COLO668 (cell line): Measurements from ENCODE around the gene KAT2B.

Source experiments
- DNase-seq: peaks from one replicate; lab custom pipeline; 2025; ENCODE audit not compliant: unreplicated experiment; lab: John Stamatoyannopoulos, UW

Gene KAT2B

DNA sequence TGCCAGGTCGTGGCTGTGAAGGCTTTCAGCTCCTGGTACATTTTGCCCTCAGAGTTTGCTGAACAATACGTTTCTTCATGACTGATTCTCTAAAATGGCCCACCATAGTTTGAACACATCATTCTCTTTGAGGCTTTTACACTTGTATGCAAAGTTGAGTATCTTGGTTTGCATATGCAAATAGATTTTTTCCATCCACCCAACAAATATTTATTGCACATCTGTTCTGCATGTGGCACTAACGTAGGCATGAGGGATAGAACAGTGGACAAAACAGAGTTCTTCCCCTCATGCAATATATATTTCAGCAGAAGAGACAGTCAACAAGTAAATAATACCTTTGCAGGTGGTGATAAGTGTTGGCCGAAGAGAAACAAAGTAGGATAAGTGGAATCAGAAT is 55.2 kb downstream of the KAT2B start:
- DNase-seq = no peak

- no peak for DNase-seq
Observed at GRCh38 chr3:20096135-20096685, 56.0 kb downstream of the KAT2B start.

DNA sequence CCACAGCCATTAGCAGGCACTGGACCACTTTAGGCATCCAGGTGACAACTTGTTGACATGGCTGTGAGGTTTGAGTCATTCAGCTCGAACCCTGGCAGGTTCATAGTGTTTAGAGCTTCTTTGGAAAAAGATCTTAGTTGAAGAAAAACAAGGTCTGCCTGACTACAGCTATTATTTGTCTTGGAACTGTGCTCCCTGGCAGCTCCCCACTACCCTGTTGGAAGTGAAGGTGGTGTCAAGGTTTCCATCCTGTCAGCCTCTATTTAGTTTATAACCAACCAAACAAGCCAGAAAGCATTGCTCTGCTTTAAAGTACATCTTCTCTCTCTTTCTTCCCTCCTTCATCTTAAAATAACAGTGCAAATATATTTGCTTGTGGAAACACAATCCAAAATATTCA is 56.8 kb downstream of the KAT2B start:
- DNase-seq = no peak

- no peak for DNase-seq
Observed at GRCh38 chr3:20099060-20099459, 58.8 kb downstream of the KAT2B start.

- DNase-seq = no peak
Observed at GRCh38 chr3:20100151-20100550, 59.9 kb downstream of the KAT2B start.

GRCh38 chr3:20101041-20101440 is 60.8 kb downstream of the KAT2B start:
- DNase-seq = no peak

DNA sequence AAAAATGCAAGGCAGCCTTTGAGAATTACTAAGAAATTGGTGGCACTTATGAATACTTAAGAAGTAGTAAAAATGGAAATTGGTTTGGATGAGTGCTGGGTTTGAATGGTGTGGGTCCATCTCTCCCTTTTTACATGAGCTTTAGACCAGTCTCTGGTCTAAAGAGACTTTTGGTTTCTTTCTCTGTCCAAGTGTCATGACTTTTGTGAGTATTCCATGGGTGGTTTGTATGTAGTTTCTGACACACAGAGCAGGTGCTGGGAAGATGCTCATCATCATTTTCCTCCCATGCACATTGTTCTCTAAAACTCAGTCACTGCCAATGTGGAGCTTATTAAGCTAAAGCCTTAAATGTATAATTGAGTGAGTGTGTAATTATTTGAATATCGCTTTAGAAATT is 63.5 kb downstream of the KAT2B start:
- DNase-seq = no peak

GRCh38 chr3:20104167-20104661 is 64.0 kb downstream of the KAT2B start:
- no peak for DNase-seq

GRCh38 chr3:20105513-20106280 is 65.5 kb downstream of the KAT2B start:
- no peak for DNase-seq

DNA sequence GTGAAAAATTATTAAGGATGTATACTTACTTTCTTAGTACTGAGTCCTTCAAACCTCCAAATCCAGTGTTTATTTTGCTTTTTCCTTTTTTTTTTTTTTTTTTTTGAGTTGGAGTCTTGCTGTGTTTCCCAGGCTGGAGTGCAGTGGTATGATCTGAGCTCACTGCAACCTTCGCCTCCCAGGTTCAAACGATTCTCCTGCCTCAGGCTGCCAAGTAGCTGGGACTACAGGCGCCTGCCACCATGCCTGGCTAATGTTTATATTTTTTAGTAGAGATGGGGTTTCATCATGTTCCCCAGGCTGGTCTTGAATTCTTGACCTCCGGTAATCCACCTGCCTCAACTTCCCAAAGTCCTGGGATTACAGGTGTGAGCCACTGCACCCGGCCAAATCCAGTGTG is 67.5 kb downstream of the KAT2B start:
- DNase-seq = no peak

GRCh38 chr3:20108869-20109268 is 68.6 kb downstream of the KAT2B start:
- no peak for DNase-seq

DNA sequence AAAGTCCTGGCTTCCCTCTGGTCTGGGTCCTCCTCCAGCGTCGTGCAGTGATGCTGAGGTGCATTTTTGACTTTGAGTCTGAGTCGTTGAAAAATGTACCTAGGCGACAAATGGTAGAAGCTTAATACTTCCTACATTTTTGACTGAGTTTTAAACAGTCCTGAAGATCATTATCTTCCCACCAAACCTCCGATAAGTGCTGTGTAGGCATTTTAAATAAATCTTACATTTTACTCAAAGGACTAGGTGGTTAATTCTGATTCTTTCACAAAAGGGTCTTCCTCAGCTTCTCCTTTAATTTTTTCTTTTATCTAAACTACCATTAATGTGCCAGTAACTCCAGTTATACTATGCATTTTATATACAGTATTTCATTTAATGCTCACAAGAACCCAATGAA is 70.6 kb downstream of the KAT2B start:
- DNase-seq = no peak

DNA sequence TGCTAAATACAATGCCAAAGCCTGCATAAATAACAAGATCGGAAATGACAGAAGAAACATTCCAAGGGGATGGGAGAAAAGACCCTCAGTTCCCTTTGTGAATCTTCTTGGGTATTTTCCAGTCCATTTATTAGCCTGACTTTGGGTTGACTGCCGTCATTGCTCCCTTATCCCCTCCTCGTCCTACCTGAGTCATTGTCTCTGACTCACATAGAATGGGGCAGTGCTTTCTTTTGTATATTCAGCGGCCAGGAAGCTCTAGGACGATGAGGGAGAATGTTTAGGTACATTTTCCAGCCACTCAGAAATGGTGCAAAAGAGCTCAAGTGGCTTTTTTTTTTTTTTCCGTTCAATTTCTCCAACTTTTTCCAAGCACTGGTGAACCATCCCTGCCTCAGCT is 71.6 kb downstream of the KAT2B start:
- no peak for DNase-seq

GRCh38 chr3:20121088-20121487 is 80.8 kb downstream of the KAT2B start:
- DNase-seq = no peak

GRCh38 chr3:20123131-20123652 is 82.9 kb downstream of the KAT2B start:
- no peak for DNase-seq

DNA sequence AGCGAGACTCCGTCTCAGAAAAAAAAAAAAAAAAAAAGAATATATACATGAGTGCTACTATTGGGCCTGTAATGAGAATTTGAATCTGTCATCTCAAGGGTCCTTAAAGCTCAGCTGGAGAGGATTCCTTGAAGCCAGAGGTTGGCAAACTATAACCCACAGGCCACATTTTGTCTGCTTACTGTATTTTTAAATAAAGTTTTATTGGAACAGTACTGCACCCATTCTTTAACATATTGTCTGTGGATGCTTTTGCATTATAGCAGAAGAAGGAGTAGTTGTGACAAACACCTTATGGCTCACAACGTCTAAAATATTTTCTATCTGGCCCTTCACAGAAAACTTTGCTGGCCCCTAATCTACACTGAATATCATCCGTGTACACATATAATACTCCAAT is 85.0 kb downstream of the KAT2B start:
- DNase-seq = no peak

DNA sequence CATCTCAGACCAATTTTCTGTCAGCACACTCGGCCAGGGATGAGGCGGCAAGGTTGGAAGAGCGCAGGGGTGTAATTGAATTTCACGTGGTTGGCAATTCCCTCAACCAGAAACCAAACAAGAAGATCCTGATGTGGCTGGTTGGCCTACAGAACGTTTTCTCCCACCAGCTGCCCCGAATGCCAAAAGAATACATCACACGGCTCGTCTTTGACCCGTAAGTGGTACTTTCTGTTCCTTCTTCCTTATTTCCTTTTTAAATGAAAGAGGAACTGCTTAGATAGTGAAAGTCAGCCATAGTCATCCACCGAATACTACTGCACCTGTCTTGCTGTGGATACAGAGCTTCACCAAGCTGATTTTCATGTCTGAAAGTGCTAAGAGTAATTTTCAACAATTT is 85.7 kb downstream of the KAT2B start:
- no peak for DNase-seq

DNA sequence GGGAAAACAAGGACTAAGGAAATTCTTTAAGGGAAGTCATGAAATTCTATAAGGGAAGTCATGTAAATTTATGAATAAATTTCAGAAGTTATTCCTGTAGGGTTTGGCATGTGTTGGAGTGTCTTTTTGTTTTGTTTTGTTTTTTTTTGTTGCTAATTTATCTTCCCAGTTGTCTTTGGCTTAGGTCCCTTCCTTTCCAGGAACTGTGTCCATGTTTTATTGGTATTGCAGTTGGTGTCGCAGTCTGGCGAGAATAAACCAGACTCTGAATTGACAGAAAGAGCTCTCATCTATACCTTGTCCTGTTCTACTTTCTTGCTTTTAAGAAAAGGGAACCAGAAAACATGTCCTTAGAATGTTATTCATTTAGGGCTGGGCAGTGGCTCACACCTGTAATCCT is 88.1 kb downstream of the KAT2B start:
- no peak for DNase-seq

DNA sequence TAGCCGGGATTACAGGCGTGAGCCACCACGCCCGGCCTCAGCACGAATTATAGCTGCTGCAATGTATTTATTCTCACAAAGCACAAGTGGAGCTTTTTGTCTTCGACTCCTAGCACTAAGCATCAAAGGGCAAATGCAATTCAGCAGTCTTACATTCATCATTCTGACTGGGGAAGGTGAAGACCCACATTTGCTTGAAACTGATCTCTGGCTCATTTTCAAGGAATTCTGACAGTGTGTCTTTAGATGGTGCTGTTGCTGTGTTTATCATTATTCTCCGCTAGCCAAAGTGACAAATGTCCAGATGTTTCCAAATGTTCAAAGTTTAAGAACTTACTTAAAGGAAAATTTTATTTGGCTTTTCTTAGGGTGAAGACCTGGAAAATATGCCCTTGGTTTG is 89.9 kb downstream of the KAT2B start:
- no peak for DNase-seq

- no peak for DNase-seq
Observed at GRCh38 chr3:20136231-20136630, 96.0 kb downstream of the KAT2B start.

GRCh38 chr3:20137647-20138046 is 97.4 kb downstream of the KAT2B start:
- no peak for DNase-seq

DNA sequence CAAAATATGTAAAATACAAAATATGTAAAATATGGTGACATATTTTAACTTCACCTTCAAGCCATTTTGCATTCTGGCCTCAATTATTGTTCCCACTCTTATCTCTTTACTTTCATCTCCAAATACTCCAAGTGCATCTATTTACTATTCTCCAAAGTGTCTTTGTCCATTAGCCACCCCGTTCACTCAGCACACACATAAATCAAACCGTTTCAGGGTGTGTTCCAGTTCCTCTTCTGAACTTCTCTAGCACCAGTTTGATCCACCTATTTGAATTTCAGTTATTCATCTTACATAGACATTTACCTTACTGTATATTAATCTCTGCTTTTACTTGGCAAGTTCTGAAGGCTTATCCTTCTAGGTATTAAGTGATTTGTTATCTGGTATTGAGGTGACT is 100.6 kb downstream of the KAT2B start:
- DNase-seq = no peak

DNA sequence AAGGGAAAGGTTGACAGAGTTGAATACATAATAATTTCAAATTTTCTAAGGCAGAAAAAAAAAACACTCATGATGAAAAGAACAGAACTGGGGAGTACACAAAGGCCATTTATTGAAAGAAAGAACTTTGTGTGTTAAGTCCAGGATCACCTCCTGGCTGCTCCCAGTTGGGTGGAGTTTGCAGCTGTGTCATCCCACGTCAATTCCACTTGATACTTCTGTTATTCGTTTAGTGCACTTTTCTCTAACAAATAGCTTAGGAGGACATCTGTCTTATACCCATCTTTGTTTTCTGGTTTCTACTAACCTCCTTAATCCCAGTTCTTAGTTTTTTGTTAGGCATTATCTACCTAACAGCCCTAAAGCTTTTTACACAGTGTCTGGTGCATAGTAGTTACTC is 101.1 kb downstream of the KAT2B start:
- DNase-seq = no peak
